Measurements from ENCODE around the gene DEFB131B.
"Not testable (repeated sequence)": the region's sequence is repeated elsewhere in the genome, so short reads cannot be mapped to it uniquely, and the experiment has no call there.

- TF ChIP-seq CTCF, POLR2A (IDR thresholded peaks at IDR 0.05): not testable (repeated sequence)
Observed at GRCh38 chr11:71911986-71912340, 33.7 kb downstream of the DEFB131B start.

All from lower leg skin (tissue), 3 donors.